Ishikawa (cell line): ENCODE measurements around the gene DDIT4.

Source experiments
- CEBPB ChIP-seq: IDR thresholded peaks from 2 replicates; pipeline ENCODE4 v1.6.1; 2012
- CREB1 ChIP-seq: IDR thresholded peaks from 2 replicates; pipeline ENCODE4 v1.6.1; 2012; ENCODE audit warnings: low read depth
- EGR1 ChIP-seq: IDR thresholded peaks from 2 replicates; pipeline ENCODE4 v1.6.1; 2012
- EP300 ChIP-seq: IDR thresholded peaks from 2 replicates; pipeline ENCODE4 v1.6.1; 2012; ENCODE audit warnings: borderline replicate concordance
- FOXM1 ChIP-seq: IDR thresholded peaks from 2 replicates; pipeline ENCODE4 v1.6.1; 2012; ENCODE audit warnings: low read depth, borderline replicate concordance
- MAX ChIP-seq: IDR thresholded peaks from 2 replicates; pipeline ENCODE4 v1.6.1; 2012
- NFIC ChIP-seq: IDR thresholded peaks from 2 replicates; pipeline ENCODE4 v1.6.1; 2012
- RAD21 ChIP-seq: IDR thresholded peaks from 2 replicates; pipeline ENCODE4 v1.6.1; 2012; ENCODE audit warnings: low read depth
- TAF1 ChIP-seq: IDR thresholded peaks from 2 replicates; pipeline ENCODE4 v1.6.1; 2012; ENCODE audit warnings: low read depth, mild to moderate bottlenecking
- TCF12 ChIP-seq: IDR thresholded peaks from 2 replicates; pipeline ENCODE4 v1.6.1; 2012; ENCODE audit warnings: low read depth
- TEAD4 ChIP-seq: IDR thresholded peaks from 2 replicates; pipeline ENCODE4 v1.6.1; 2012
- YY1 ChIP-seq: IDR thresholded peaks from 2 replicates; pipeline ENCODE4 v1.6.1; 2012; ENCODE audit warnings: low read depth
- ZBTB7A ChIP-seq: IDR thresholded peaks from 2 replicates; pipeline ENCODE4 v1.6.1; 2012; ENCODE audit warnings: low read depth
- TF ChIP-seq, protein P1 (sequence below): IDR thresholded peaks from 2 replicates; pipeline ENCODE4 v1.6.1; 2012; ENCODE audit warnings: low read depth, mild to moderate bottlenecking
- TF ChIP-seq, protein P2 (sequence below): IDR thresholded peaks from 2 replicates; pipeline ENCODE4 v1.6.1; 2012

DDIT4 gene

GRCh38 chr10:72265508-72265907 lies 8.2 kb upstream of the DDIT4 start:
- no peak for TF ChIP-seq TCF12
- no peak for TF ChIP-seq TAF1
- no peak for TF ChIP-seq EP300
- no peak for TF ChIP-seq TEAD4

DNA sequence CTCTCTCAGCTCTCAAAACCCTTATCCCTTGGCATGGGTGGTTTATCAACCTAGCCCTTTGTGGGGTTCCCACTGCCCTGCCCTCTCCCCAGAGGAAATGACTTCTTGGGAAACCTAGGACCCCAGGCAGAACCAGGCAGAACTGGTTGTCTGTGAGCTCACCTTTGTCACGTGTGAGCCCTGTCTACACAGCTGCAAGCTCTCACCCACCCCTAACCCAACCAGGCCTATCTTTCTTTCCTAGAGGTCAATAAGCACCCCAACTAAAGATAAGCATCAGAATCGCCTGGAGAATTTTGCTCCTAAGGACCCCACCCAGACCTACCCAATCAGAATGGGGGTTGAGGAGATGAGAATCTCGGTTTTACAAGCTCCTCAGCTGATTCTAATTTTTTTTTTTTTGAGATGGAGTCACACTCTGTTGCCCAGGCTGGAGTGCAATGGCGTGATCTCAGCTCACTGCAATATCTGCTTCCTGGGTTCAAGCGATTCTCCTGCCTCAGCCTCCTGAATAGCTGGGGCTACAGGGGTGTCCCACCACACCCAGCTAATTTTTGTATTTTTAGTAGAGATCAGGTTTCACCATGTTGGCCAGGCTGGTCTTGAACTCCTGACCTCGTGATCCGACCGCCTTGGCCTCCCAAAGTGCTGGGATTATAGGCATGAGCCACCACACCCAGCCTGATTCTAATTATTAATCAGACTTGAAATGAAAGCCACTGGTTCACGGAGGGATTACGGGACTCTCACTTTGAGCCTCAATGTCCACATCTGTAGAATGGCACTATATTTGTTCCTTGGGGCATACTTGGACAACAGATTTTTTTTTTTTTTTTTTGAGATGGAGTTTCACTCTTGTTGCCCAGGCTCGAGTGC lies 7.5 kb upstream of the DDIT4 start:
- TF ChIP-seq ZBTB7A (0 out of 2 replicates have a peak, but pooled peaks have one; percentile 37), TCF12 (no peak)

DNA sequence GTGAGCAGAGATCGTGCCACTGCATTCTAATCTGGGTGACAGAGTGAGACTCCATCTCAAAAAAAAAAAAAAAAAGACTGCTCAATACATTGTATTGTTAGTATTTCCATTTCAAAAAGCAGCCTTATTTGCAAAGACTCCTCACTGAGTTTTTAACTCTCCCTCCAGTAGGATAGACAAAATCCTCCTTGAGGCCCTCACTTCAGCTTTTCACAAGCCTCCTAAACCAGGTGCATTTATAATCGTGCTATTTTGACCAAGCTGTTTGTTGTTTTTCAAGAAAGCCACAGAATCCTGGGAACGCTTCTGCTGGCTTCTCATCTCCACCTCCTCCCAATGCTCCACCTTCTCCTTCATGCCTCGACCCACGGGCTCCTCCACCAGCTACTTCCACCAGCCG lies 6.3 kb upstream of the DDIT4 start:
- no peak for TF ChIP-seq TEAD4
- no peak for TF ChIP-seq EGR1
- TF ChIP-seq FOXM1, result no peak
- no peak for TF ChIP-seq TAF1
- no peak for TF ChIP-seq ZBTB7A
- no peak for TF ChIP-seq EP300
- no peak for TF ChIP-seq NFIC
- TF ChIP-seq CEBPB, result no peak
- TF ChIP-seq CREB1, result no peak
- TF ChIP-seq, protein P1, sequence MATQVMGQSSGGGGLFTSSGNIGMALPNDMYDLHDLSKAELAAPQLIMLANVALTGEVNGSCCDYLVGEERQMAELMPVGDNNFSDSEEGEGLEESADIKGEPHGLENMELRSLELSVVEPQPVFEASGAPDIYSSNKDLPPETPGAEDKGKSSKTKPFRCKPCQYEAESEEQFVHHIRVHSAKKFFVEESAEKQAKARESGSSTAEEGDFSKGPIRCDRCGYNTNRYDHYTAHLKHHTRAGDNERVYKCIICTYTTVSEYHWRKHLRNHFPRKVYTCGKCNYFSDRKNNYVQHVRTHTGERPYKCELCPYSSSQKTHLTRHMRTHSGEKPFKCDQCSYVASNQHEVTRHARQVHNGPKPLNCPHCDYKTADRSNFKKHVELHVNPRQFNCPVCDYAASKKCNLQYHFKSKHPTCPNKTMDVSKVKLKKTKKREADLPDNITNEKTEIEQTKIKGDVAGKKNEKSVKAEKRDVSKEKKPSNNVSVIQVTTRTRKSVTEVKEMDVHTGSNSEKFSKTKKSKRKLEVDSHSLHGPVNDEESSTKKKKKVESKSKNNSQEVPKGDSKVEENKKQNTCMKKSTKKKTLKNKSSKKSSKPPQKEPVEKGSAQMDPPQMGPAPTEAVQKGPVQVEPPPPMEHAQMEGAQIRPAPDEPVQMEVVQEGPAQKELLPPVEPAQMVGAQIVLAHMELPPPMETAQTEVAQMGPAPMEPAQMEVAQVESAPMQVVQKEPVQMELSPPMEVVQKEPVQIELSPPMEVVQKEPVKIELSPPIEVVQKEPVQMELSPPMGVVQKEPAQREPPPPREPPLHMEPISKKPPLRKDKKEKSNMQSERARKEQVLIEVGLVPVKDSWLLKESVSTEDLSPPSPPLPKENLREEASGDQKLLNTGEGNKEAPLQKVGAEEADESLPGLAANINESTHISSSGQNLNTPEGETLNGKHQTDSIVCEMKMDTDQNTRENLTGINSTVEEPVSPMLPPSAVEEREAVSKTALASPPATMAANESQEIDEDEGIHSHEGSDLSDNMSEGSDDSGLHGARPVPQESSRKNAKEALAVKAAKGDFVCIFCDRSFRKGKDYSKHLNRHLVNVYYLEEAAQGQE, result no peak
- no peak for TF ChIP-seq RAD21
- no peak for TF ChIP-seq TCF12
- no peak for TF ChIP-seq MAX
- TF ChIP-seq YY1, result no peak
- TF ChIP-seq, protein P2, sequence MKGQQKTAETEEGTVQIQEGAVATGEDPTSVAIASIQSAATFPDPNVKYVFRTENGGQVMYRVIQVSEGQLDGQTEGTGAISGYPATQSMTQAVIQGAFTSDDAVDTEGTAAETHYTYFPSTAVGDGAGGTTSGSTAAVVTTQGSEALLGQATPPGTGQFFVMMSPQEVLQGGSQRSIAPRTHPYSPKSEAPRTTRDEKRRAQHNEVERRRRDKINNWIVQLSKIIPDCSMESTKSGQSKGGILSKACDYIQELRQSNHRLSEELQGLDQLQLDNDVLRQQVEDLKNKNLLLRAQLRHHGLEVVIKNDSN, result no peak

- no peak for TF ChIP-seq ZBTB7A
- TF ChIP-seq CREB1, result no peak
- no peak for TF ChIP-seq RAD21
- no peak for TF ChIP-seq CEBPB
- TF ChIP-seq TAF1, result no peak
- TF ChIP-seq, protein P1, result no peak
- TF ChIP-seq, protein P2, result no peak
- no peak for TF ChIP-seq NFIC
- no peak for TF ChIP-seq FOXM1
- no peak for TF ChIP-seq EP300
- TF ChIP-seq MAX, result no peak
- no peak for TF ChIP-seq EGR1
- TF ChIP-seq TCF12, result no peak
Measured at GRCh38 chr10:72267819-72268399, 5.8 kb upstream of the DDIT4 start.

DNA sequence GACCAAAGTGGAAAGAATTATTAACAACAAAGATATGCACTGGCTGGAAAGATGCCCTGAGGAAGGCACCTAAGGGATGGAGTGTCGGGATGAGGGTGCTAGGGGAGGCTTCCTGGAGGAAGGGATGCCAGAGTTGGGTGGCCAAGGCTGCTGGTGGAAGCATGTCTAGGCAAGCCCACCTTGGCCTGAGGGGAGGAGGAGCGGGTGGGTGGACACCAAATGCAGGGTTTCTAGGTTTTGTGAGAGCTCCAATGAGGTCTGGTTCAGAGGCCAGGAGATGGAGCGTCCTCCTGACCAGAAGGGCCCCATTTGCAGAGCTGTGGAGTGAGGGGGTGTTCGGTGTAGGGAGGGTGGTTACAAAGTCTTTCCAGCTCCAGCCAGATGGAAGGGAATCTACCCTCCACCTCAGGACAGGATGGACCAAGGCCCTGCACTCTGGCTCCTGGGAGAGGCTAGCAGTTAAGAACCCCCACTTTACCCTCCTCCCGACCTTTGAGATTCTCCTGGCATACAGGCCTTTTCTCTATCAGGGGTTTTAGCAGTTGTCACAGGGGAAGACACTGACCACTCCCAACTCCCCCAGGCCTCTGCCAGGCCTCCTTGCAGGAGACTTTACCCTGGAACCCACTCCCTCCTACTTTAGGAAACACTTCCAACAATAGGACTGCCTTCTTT lies 3.0 kb upstream of the DDIT4 start:
- TF ChIP-seq, protein P2, result no peak
- TF ChIP-seq ZBTB7A (no peak), TEAD4 (no peak), FOXM1 (no peak), EP300 (no peak), CEBPB (no peak), TAF1 (no peak), YY1 (no peak), EGR1 (no peak), TCF12 (no peak), MAX (no peak), RAD21 (no peak), NFIC (no peak), CREB1 (no peak)
- TF ChIP-seq, protein P1, result no peak
